Erythroblast (primary cell): ENCODE data around the gene TDRD5.
A peak's percentile ranks its signal among the peaks of the same experiment; 100 is the strongest.

ENCODE experiments used
- DNase-seq, 2 experiments: peaks; one replicate each; lab custom pipeline; 2025; lab: John Stamatoyannopoulos, UW
- GATA1 ChIP-seq: IDR thresholded peaks from 2 replicates; pipeline ENCODE4 v1.6.1; 2011; ENCODE audit warnings: low read depth, mild to moderate bottlenecking, control low read depth, low read length, moderate library complexity
- POLR2A ChIP-seq: IDR thresholded peaks from 2 replicates; pipeline ENCODE4 v1.6.1; 2011; ENCODE audit warnings: mild to moderate bottlenecking, low read length

Gene TDRD5

GRCh38 chr1:179591592-179592580, at the start of gene TDRD5:
TDRD5 (plus strand) TSS chr1:179591832; CDS start chr1:179592616, 784 bp downstream.
- TF ChIP-seq POLR2A (no peak), GATA1 (no peak)
- peak in 1 of 2 experiments; percentile 3 for DNase-seq

- TF ChIP-seq POLR2A, result no peak
- no peak for TF ChIP-seq GATA1
Observed at GRCh38 chr1:179545321-179545720, 46.3 kb upstream of the TDRD5 start.

GRCh38 chr1:179547021-179547535, 44.6 kb upstream of the TDRD5 start:
- no peak for DNase-seq
- TF ChIP-seq POLR2A (no peak), GATA1 (no peak)

More at GRCh38 chr1:179545321-179545720, 46.3 kb upstream of the TDRD5 start:
- DNase-seq, result no peak

GRCh38 chr1:179548666-179549367, 42.8 kb upstream of the TDRD5 start:
- TF ChIP-seq GATA1, result no peak
- no peak for TF ChIP-seq POLR2A
- no peak for DNase-seq

- TF ChIP-seq GATA1, result no peak
- no peak for TF ChIP-seq POLR2A
- no peak for DNase-seq
Observed at GRCh38 chr1:179549368-179549700, 42.3 kb upstream of the TDRD5 start.

GRCh38 chr1:179550746-179551682, 40.6 kb upstream of the TDRD5 start:
- DNase-seq, result no peak

GRCh38 chr1:179554427-179554826, 37.2 kb upstream of the TDRD5 start:
- TF ChIP-seq POLR2A (no peak), GATA1 (no peak)
- no peak for DNase-seq

More at GRCh38 chr1:179550746-179551682, 40.6 kb upstream of the TDRD5 start:
- TF ChIP-seq GATA1 (no peak), POLR2A (no peak)

- TF ChIP-seq GATA1 (no peak), POLR2A (no peak)
- no peak for DNase-seq
Observed at GRCh38 chr1:179558078-179558477, 33.6 kb upstream of the TDRD5 start.

- no peak for TF ChIP-seq POLR2A
- no peak for TF ChIP-seq GATA1
- DNase-seq, result no peak
Observed at GRCh38 chr1:179575497-179576314, 15.9 kb upstream of the TDRD5 start, which contains the start of gene NPHS2. NPHS2 (minus strand) TSS chr1:179575948; CDS start chr1:179575864, 84 bp downstream.

GRCh38 chr1:179576509-179576908, 15.1 kb upstream of the TDRD5 start:
- DNase-seq, result no peak
- no peak for TF ChIP-seq POLR2A
- TF ChIP-seq GATA1, result no peak

- DNase-seq, result no peak
- TF ChIP-seq GATA1, result no peak
- no peak for TF ChIP-seq POLR2A
Observed at GRCh38 chr1:179583771-179584320, 7.8 kb upstream of the TDRD5 start.
